Hematopoietic multipotent progenitor cell (in vitro differentiated cells): ENCODE measurements around the gene RANGAP1. TPM values are rescaled to one million over a fixed set of nuclear protein-coding genes. Genes with fewer than 3 reads are reported as not detected.
"Not testable (repeated sequence)": the region's sequence is repeated elsewhere in the genome, so short reads cannot be mapped to it uniquely, and the experiment has no call there.

Experiments
- DNase-seq, 3 donors: peaks; one replicate each; pipeline ENCODE4 v3.0.0-alpha.2; 2011 to 2015; ENCODE audit warnings: low read depth in 2 of 3, low spot score in 2 of 3
- total RNA-seq: library from RNA; depleted of rRNA; stranded (reverse); fragments of >200 nt; gene quantifications from one replicate; pipeline ENCODE4 v1.2.3, GENCODE V29; 2012

RANGAP1 gene
- total RNA-seq, 1 donor, result 36.1 TPM

DNA sequence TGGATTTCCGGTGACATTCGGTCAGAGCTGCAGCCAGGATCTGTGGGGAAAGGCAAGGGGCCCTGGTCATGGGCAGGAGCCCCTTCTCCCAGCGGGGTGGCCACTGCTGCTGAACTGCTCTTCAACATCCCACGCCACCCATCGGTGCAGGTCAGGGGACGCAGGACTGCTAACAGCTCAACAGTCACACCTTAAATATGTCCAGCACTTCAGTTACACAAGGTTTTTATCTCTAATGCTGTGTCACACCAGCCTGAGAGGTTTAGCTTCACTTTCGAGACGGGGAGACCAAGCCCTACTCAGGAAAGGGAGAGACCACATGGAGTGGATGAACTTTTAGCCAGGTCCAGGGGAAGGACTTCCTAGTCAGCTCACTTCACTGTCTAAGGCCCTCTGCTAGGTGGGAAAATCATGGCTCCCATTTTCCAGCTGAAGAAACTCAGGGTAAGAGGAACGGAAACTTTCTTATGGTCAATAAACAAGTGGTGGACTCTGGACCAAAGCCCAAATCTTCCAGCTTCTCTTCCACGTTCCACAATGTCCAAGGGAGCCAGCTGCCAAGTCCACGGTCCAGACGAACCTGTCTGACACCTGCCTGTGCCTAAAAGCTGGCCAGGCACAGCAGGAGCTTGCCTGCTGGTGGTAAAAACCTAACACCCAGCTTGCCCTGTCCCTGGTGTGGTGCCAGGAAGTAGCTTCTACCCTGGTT lies 24.3 kb downstream of the RANGAP1 start:
- DNase-seq, result no peak

- no peak for DNase-seq
Measured at GRCh38 chr22:41260871-41261270, 25.1 kb downstream of the RANGAP1 start.

GRCh38 chr22:41259756-41260155 lies 26.2 kb downstream of the RANGAP1 start:
- DNase-seq, result not testable (repeated sequence)

- DNase-seq, result no peak
Measured at GRCh38 chr22:41257696-41258095, 28.3 kb downstream of the RANGAP1 start.

DNA sequence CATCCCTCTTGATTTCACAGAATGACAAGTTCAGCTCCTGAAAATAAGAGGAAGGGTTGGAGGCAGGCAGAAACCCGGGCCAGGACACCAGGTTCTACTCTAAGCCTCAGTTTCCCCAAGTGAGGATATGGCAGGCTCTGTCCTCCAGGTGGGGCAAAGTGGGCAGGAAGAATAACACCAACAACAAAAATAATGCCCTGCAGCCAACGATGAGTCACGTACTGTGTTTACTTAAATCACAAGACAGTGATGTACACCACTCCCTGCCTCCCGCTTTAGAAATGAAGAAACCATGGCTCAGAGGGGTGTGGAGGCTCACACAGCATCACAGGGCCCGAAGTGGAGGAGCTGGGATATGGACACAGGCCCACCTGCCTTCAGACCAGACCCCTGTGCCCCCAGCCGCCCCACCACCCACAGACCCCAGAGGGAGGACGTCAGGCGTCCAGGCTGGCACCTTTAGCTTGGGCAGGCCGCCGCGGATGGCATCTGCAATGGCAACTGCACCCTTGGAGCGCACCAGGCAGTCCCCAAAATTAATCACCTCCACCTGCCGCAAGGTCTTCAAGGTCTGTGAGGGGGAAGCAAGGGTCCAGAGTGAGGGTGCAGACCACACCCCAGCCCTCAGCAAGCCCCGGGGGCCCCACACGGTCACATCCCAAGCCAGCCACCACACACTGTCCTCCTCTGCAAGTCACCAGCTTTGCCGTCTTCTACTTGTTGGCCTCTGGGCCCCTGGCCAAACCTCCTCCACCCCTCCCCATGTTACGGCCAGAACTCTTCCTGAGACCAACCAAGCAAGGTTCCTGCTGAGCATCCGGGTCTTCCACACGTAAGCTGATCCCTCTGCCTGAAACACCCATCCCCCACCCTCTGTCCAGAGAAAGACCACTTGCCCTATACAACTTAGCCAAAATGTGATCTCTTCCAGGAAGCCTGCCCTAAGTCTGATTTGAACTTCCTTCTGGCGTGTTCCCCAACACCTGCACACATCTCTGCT lies 29.4 kb downstream of the RANGAP1 start:
- DNase-seq, result no peak

- no peak for DNase-seq
Measured at GRCh38 chr22:41254230-41254629, 31.8 kb downstream of the RANGAP1 start.

- DNase-seq, result no peak
Measured at GRCh38 chr22:41252365-41252764, 33.6 kb downstream of the RANGAP1 start.

GRCh38 chr22:41250127-41250526 lies 35.9 kb downstream of the RANGAP1 start:
- no peak for DNase-seq

DNA sequence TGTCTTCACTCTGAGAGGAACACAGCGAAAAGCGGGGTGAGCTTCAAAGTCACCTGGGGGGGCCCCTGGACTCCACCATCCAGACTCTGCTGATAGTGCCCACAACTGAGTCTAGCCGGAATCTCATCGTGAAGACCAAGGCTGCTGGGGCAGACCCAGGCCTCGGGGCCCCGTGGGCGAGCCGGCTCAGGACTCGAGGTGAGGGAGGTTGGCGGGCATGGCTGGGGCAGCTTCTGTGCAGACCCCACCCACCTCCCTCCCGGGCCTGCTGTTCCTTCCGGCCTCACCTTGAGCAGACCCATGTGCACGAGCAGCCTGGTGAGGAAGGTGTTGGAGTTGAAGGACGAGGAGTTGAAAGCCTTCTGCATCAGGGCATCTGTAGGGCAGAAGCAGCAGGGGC lies 36.5 kb downstream of the RANGAP1 start:
- no peak for DNase-seq

DNA sequence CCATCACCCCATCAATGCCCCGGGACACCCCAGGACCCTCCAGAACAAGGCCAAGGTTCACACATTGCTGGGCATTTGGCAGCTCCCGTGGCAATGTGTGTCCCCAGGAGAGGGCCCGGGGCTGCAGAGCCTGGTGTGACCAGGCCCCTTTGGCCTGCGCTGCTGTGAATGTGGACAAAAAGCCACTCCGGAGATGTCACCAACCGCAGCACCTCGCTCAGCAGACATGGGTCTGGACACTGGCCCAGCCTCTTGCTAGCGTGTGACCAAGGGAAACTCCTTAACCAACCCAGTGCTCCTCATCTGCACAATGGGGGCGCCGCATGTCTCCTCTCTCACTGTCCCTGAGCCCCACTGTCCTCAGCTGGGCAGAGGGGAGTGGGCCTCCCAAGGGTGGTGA lies 37.2 kb downstream of the RANGAP1 start:
- no peak for DNase-seq

- no peak for DNase-seq
Measured at GRCh38 chr22:41248314-41248713, 37.7 kb downstream of the RANGAP1 start.

- no peak for DNase-seq
Measured at GRCh38 chr22:41247703-41248102, 38.3 kb downstream of the RANGAP1 start.

GRCh38 chr22:41245917-41246499 lies 40.0 kb downstream of the RANGAP1 start:
- no peak for DNase-seq

GRCh38 chr22:41243361-41243760 lies 42.6 kb downstream of the RANGAP1 start:
- no peak for DNase-seq

DNA sequence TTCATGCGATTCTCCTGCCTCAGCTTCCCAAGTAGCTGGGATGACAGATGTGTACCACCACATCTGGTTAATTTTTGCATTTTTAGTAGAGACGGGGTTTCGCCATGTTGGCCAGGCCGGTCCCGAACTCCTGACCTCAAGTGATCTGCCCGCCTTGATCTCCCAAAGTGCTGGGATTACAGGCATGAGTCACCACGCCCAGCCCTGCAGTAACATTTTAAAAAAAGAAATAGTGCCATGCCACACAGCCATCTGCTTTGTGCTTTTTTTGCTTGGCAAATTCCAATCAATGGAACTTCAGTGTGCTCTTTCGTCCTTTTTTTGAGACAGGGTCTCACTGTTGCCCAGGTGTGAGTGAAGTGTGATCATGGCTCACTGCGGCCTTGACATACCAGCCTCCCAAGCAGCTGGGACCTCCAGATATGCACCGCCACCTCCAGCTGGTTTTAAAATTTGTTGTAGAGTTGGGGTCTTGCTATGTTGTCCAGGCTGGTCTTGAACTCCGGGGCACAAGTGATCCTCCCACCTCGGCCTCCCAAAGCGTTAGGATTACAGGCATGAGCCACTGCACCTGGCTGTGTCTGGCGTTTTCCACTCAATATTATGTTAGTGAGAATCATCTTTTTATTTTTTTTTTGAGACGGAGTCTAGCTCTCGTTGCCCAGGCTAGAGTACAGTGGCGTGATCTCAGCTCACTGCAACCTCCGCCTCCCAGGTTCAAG lies 43.4 kb downstream of the RANGAP1 start:
- no peak for DNase-seq

GRCh38 chr22:41241133-41241676 lies 44.8 kb downstream of the RANGAP1 start:
- DNase-seq, result no peak

DNA sequence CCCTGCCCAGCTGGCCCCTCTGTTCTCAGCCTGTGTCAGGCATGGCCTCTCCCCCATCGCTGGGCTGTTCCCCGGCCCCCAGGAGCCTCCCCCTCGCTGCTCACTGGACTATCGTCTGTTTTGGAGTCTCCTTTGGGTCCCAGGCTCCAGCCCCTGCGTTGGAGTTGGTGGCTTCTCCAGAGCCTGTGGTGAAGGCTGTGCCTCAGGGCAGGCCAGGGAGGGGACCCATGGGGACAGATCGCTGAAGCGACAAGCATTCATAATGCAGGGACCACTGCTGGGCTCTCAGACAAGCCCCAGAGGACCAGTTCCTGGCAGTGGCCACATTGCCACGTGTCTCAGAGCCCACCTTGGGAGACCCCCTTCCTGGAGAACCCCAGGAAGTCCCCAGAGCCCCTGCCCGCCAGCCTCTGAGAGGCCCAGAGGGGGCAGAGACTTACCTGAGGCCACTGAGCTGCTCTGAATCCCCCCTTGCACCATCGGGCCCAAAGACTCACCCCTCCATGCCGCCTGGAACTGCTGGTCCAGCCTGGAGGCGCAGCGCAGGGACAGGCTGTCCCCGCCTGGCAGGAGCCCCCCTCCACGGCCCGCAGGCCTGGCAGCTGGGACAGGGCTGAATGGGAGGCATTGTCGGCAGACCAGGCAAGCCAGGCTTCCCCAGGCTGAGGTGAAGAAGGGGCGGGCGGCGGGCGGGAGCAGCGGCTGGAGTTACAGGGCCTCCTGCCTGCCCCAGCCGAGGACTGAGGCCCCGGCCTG lies 45.4 kb downstream of the RANGAP1 start, which contains the start of gene CHADL:
CHADL (minus strand) TSS at position 555 of the 756 bp plus-strand sequence; CDS start at position 505, 50 bp downstream.
- no peak for DNase-seq

DNA sequence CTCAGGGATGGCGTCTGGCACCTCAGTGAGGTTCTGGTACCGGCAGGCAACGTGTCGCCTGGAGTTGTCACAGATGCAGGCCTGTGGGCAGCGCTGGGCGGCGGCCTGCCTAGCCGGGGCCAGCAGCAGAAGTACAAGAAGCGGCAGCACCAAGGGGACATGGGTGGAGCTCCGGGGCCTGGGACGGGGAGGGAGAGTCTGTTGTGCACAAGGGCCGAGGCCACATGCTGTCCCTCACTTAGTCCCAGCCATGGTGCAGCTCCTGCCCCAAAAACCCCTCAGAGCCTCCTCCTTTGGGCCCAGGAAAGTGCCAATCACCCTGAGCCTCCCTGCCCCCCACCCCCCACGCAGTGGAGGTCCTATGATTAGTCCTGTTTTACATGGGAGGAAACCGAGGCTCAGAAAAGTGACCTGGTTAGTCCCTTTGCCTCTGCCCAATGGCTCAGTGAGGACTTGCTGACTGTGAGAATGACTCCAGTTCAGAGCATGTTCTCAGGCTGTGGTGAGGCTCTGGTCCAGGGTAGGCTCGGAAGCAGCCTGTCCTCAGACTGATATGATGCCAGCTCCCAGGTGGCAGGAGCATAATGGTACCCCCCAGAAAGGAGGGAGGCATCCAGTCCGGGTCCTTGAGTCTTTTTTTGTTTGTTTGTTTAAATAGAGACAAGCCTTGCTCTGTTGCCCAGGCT lies 46.4 kb downstream of the RANGAP1 start:
- no peak for DNase-seq
